ENCODE data around the gene ADRA2B.

GRCh38 chr2:96143848-96144480, 27.6 kb upstream of the ADRA2B start:
- no peak for TF ChIP-seq NFIC (IDR thresholded peaks at IDR 0.05)
- TF ChIP-seq EP300 (IDR thresholded peaks at IDR 0.05; ENCODE audit: borderline replicate concordance) = no peak
- no peak for TF ChIP-seq YY1 (IDR thresholded peaks at IDR 0.05; ENCODE audit: low read depth)
- no peak for TF ChIP-seq USF1 (IDR thresholded peaks at IDR 0.05)
- no peak for TF ChIP-seq ZBTB7A (IDR thresholded peaks at IDR 0.05; ENCODE audit: low read depth)
- TF ChIP-seq MAX (IDR thresholded peaks at IDR 0.05) = no peak
- TF ChIP-seq TAF1 (IDR thresholded peaks at IDR 0.05; ENCODE audit: low read depth) = no peak
- TF ChIP-seq CEBPB (IDR thresholded peaks at IDR 0.05) = no peak
- TF ChIP-seq EGR1 (IDR thresholded peaks at IDR 0.05) = no peak
- no peak for TF ChIP-seq TCF12 (IDR thresholded peaks at IDR 0.05; ENCODE audit: low read depth)
- TF ChIP-seq RAD21 (IDR thresholded peaks at IDR 0.05; ENCODE audit: low read depth) = no peak
